Measurements from ENCODE around the gene RRBP1.

The RRBP1 gene

DNA sequence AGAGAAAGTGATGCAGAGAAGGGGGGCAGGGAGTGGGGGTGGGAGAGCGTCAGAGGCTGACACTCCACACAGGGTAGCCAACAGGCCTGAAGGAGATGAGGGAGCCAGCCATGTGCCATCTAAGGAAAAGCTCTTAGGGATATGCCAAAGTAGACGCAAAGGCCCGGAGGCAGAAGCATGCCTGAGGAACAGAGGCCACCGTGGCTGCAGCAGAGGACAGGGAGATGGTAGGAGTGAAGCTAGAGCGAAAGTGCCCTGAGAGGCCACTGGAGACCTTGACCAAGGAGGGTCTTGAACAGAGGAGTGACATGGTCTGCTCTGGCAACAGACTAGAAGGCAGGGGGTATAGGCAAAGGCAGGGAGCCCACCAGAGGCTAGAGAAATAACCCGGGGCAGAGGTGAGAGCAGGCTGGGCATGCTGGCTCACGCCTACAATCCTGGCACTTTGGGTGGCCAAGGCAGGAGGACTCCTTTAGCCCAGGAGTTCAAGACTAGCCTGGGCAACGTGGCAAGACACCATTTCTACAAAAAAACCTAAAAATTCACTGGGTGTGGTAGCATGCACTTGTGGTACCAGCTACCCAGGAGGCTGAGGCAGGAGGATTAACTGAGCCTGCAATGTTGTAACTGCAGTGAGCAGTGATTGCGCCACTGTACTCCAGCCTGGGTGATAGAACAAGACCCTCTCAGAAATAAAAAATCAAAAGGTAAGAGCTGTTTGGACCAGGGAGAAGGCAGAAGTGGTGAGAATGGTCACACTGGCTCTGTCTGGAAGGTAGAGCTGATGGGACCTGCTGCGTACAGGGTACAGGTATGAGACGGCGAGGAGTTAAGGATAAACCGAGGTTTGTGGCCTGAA lies 6.3 kb downstream of the RRBP1 start:
- peak overlapping the region; percentile 15 to 51 for H3K27ac ChIP-seq
- DNase-seq = peak in 1 of 2 donors; percentile 59
- intact Hi-C loops (cut with DNase I; ENCODE audit: low total_unique reads) = no loop called here
- peaks cover 0 to 15% (median 0%) of the 10 kb centered on the region in 3 donors for H3K36me3 ChIP-seq
- no peaks in the 10 kb centered on the region for H3K9me3 ChIP-seq
- no peaks in the 10 kb centered on the region for H3K27me3 ChIP-seq
- TF ChIP-seq, protein P1, sequence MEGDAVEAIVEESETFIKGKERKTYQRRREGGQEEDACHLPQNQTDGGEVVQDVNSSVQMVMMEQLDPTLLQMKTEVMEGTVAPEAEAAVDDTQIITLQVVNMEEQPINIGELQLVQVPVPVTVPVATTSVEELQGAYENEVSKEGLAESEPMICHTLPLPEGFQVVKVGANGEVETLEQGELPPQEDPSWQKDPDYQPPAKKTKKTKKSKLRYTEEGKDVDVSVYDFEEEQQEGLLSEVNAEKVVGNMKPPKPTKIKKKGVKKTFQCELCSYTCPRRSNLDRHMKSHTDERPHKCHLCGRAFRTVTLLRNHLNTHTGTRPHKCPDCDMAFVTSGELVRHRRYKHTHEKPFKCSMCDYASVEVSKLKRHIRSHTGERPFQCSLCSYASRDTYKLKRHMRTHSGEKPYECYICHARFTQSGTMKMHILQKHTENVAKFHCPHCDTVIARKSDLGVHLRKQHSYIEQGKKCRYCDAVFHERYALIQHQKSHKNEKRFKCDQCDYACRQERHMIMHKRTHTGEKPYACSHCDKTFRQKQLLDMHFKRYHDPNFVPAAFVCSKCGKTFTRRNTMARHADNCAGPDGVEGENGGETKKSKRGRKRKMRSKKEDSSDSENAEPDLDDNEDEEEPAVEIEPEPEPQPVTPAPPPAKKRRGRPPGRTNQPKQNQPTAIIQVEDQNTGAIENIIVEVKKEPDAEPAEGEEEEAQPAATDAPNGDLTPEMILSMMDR (IDR thresholded peaks at IDR 0.05) = no peak
- H3K4me3 ChIP-seq = no peak overlapping the region
- H3K4me1 ChIP-seq = peaks cover 0 to 49% (median 33%) of the 10 kb centered on the region in 4 donors

DNA sequence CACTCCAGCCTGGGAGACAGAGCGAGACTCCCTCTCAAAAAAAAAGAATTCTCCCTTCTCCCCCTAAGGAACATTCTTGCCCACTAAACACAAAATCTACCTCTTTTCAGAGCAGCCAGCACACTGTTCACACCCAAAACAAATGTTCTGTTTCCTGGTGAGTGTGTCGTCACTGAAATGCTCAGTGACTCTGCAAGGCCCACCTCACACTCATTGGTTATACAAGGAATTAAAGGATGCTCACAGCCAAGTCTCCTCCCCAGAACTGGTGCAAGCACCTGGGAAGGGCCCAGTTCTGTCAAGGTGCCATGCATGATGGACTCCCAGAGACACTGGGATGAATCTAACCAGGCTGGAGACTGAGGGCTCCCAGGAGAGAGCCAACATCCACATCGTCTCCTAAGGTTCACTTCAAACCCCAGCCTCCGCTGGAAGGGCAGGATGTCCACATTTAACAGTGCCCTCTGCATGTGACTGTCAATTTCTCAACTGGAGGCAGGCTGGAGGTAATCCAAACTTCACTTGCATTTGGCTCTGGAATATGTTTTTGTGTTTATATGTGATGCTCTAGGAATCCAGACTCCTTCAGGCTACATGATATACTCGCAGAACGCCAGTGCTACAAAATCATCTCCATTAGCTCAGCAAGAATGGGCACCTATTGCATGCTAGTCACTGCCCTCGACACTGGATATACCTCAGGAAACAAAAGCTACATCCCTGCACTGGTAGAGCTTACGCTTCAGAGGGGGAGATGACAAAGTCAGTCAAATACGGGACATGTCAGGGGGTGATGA lies 7.1 kb downstream of the RRBP1 start:
- peak; percentile 47 to 74 for DNase-seq
- Histone ChIP-seq H3K4me1 (peaks cover 0 to 40% (median 25%) of the 10 kb centered on the region in 4 donors), H3K27ac (peak overlapping the region; percentile 6 to 15), H3K9me3 (no peaks in the 10 kb centered on the region), H3K4me3 (no peak overlapping the region), H3K27me3 (no peaks in the 10 kb centered on the region), H3K36me3 (peaks cover 0 to 15% (median 0%) of the 10 kb centered on the region in 3 donors)
- TF ChIP-seq, protein P1 (IDR thresholded peaks at IDR 0.05) = no peak
- intact Hi-C loops (cut with DNase I; ENCODE audit: low total_unique reads) = no loop called here

- DNase-seq = no peak
- Histone ChIP-seq H3K27me3 (no peaks in the 10 kb centered on the region), H3K4me1 (peaks cover 0 to 37% (median 22%) of the 10 kb centered on the region in 4 donors), H3K36me3 (peaks cover 0 to 11% (median 0%) of the 10 kb centered on the region in 3 donors), H3K9me3 (no peaks in the 10 kb centered on the region), H3K4me3 (no peak overlapping the region), H3K27ac (no peak overlapping the region)
- intact Hi-C loops (cut with DNase I; ENCODE audit: low total_unique reads) = no loop called here
- TF ChIP-seq, protein P1 (IDR thresholded peaks at IDR 0.05) = no peak
Observed at GRCh38 chr20:17673084-17673483, 9.0 kb downstream of the RRBP1 start.

DNA sequence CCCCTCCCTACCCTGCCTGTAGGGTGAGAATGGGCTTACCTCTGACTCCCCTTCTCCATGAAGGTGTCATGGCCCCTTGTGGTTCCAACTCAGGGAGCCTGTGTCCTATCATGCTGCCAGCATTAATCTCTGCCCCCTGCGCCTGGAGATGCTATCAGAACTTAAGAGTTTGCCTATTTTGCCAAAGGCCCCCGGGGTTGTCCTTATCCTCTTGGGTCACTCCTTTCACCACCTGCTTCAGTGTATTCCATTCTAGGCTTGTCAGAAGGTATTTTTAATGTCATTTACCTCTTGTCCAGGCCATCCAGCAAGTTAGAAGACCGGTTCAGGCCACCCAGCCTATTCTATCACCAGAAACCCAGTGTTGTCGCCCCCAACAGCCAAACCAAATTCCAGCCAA lies 10.5 kb downstream of the RRBP1 start:
- H3K27ac ChIP-seq = no peak overlapping the region
- peaks cover 0 to 42% (median 25%) of the 10 kb centered on the region in 4 donors for H3K4me1 ChIP-seq
- H3K36me3 ChIP-seq = no peaks in the 10 kb centered on the region
- no peaks in the 10 kb centered on the region for H3K27me3 ChIP-seq
- H3K4me3 ChIP-seq = no peak overlapping the region
- intact Hi-C loops (cut with DNase I; ENCODE audit: low total_unique reads) = no loop called here
- TF ChIP-seq, protein P1 (IDR thresholded peaks at IDR 0.05) = no peak
- DNase-seq = no peak
- H3K9me3 ChIP-seq = no peaks in the 10 kb centered on the region

DNA sequence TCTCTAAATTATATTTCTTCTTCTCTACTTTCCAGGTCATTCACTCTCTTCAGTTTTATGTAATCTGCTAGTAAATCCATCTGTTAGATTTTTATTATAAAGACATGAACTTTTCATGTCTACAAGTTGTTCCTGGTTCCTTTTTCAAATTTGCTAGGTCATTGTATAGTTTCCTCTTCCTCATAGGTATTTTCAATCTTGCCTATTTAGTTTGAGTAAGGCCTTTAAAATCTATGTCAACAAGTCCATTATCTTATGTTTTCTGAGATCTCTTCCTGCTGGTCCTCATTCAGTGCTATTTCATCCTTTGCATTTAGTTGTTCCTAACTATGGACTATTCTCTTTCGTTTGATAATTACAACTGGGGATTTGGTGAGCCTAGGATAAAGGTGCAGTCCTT lies 11.0 kb downstream of the RRBP1 start:
- intact Hi-C loops (cut with DNase I; ENCODE audit: low total_unique reads) = no loop called here
- no peaks in the 10 kb centered on the region for H3K27me3 ChIP-seq
- no peaks in the 10 kb centered on the region for H3K36me3 ChIP-seq
- no peak overlapping the region for H3K4me3 ChIP-seq
- H3K9me3 ChIP-seq = no peaks in the 10 kb centered on the region
- TF ChIP-seq, protein P1 (IDR thresholded peaks at IDR 0.05) = no peak
- DNase-seq = no peak
- no peak overlapping the region for H3K27ac ChIP-seq
- peaks cover 0 to 40% (median 26%) of the 10 kb centered on the region in 4 donors for H3K4me1 ChIP-seq

Measured in tibial artery (tissue), 4 donors.